NCI-H774 (cell line): ENCODE results near the gene PLXNA1.

Source experiments
- DNase-seq: peaks from one replicate; lab custom pipeline; 2025; lab: John Stamatoyannopoulos, UW

The PLXNA1 gene

GRCh38 chr3:127019449-127019848 lies 36.5 kb downstream of the PLXNA1 start:
- DNase-seq = no peak

- DNase-seq = no peak
Observed at GRCh38 chr3:127020543-127020942, 37.6 kb downstream of the PLXNA1 start.

GRCh38 chr3:127022849-127023248 lies 39.9 kb downstream of the PLXNA1 start:
- no peak for DNase-seq

- no peak for DNase-seq
Observed at GRCh38 chr3:127025456-127025855, 42.5 kb downstream of the PLXNA1 start.

GRCh38 chr3:127026036-127026435 lies 43.1 kb downstream of the PLXNA1 start:
- DNase-seq = no peak

GRCh38 chr3:127026661-127027060 lies 43.7 kb downstream of the PLXNA1 start:
- no peak for DNase-seq

- DNase-seq = no peak
Observed at GRCh38 chr3:127027061-127027735, 44.3 kb downstream of the PLXNA1 start.

GRCh38 chr3:127027811-127028548 lies 45.1 kb downstream of the PLXNA1 start:
- DNase-seq = no peak

- no peak for DNase-seq
Observed at GRCh38 chr3:127028781-127029657, 46.1 kb downstream of the PLXNA1 start.

GRCh38 chr3:127029658-127030507 lies 47.0 kb downstream of the PLXNA1 start:
- no peak for DNase-seq

GRCh38 chr3:127030508-127031412 lies 47.8 kb downstream of the PLXNA1 start:
- DNase-seq = no peak

- DNase-seq = no peak
Observed at GRCh38 chr3:127031413-127031810, 48.5 kb downstream of the PLXNA1 start.

GRCh38 chr3:127031845-127032244 lies 48.9 kb downstream of the PLXNA1 start:
- no peak for DNase-seq

- no peak for DNase-seq
Observed at GRCh38 chr3:127032296-127032990, 49.5 kb downstream of the PLXNA1 start.
